ENCODE results near the gene ITGB2.

ITGB2 gene

GRCh38 chr21:44967082-44968047 is 46.7 kb upstream of the ITGB2 start:
- peaks cover 51% of the 10 kb centered on the region; the same call in 1 of the 2 replicates for H3K79me2 ChIP-seq (ENCODE audit: insufficient read depth, low read length)
- peaks cover 8% of the 10 kb centered on the region; the same call in 1 of the 2 replicates for H3K36me3 ChIP-seq (ENCODE audit: insufficient read depth, low read length)
- H3F3A ChIP-seq (ENCODE audit: low read depth), result peaks cover 8% of the 10 kb centered on the region
- peak overlapping the region; percentile 34 for H3K4me3 ChIP-seq (ENCODE audit: low read length, poor library complexity, severe bottlenecking)
- H3K9me2 ChIP-seq (replicated peaks; ENCODE audit: low read depth, low read length), result no peaks in the 10 kb centered on the region
- no peaks in the 10 kb centered on the region for H4K20me1 ChIP-seq (ENCODE audit: insufficient read depth, low read length, poor library complexity, severe bottlenecking)
- no peak overlapping the region for H2AFZ ChIP-seq (ENCODE audit: low read length)
- no peaks in the 10 kb centered on the region for H3K27me3 ChIP-seq (ENCODE audit: insufficient read depth, low read length, poor library complexity, severe bottlenecking)
- H3K9me3 ChIP-seq (ENCODE audit: insufficient read depth, low read depth, low read length), result no peaks in the 10 kb centered on the region
- peaks cover 73% of the 10 kb centered on the region for H3K4me1 ChIP-seq (ENCODE audit: insufficient read depth, low read length, poor library complexity, severe bottlenecking)
- peak overlapping the region; percentile 85 for H3K9ac ChIP-seq (ENCODE audit: low read depth, low read length, poor library complexity, severe bottlenecking)
- H3K4me2 ChIP-seq (ENCODE audit: low read depth, low read length, poor library complexity, severe bottlenecking), result peak overlapping the region; percentile 90
- no peak for TF ChIP-seq EZH2phosphoT487 (IDR thresholded peaks at IDR 0.05; ENCODE audit: borderline replicate concordance)
- TF ChIP-seq, protein P1, sequence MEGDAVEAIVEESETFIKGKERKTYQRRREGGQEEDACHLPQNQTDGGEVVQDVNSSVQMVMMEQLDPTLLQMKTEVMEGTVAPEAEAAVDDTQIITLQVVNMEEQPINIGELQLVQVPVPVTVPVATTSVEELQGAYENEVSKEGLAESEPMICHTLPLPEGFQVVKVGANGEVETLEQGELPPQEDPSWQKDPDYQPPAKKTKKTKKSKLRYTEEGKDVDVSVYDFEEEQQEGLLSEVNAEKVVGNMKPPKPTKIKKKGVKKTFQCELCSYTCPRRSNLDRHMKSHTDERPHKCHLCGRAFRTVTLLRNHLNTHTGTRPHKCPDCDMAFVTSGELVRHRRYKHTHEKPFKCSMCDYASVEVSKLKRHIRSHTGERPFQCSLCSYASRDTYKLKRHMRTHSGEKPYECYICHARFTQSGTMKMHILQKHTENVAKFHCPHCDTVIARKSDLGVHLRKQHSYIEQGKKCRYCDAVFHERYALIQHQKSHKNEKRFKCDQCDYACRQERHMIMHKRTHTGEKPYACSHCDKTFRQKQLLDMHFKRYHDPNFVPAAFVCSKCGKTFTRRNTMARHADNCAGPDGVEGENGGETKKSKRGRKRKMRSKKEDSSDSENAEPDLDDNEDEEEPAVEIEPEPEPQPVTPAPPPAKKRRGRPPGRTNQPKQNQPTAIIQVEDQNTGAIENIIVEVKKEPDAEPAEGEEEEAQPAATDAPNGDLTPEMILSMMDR (conservative IDR thresholded peaks at IDR 0.05; ENCODE audit: low read length), result no peak

- Histone ChIP-seq H3K36me3 (ENCODE audit: insufficient read depth, low read length) (peaks cover 14% of the 10 kb centered on the region; the same call in 1 of the 2 replicates), H4K20me1 (ENCODE audit: insufficient read depth, low read length, poor library complexity, severe bottlenecking) (no peaks in the 10 kb centered on the region), H2AFZ (ENCODE audit: low read length) (no peak overlapping the region), H3K4me3 (ENCODE audit: low read length, poor library complexity, severe bottlenecking) (no peak overlapping the region), H3K9me3 (ENCODE audit: insufficient read depth, low read depth, low read length) (no peaks in the 10 kb centered on the region), H3K79me2 (ENCODE audit: insufficient read depth, low read length) (peaks cover 51% of the 10 kb centered on the region; the same call in 1 of the 2 replicates), H3F3A (ENCODE audit: low read depth) (peaks cover 8% of the 10 kb centered on the region), H3K27me3 (ENCODE audit: insufficient read depth, low read length, poor library complexity, severe bottlenecking) (no peaks in the 10 kb centered on the region), H3K9me2 (replicated peaks; ENCODE audit: low read depth, low read length) (no peaks in the 10 kb centered on the region), H3K4me1 (ENCODE audit: insufficient read depth, low read length, poor library complexity, severe bottlenecking) (peaks cover 64% of the 10 kb centered on the region), H3K9ac (ENCODE audit: low read depth, low read length, poor library complexity, severe bottlenecking) (peak overlapping the region; percentile 85), H3K4me2 (ENCODE audit: low read depth, low read length, poor library complexity, severe bottlenecking) (peak overlapping the region; percentile 90)
- TF ChIP-seq EZH2phosphoT487 (IDR thresholded peaks at IDR 0.05; ENCODE audit: borderline replicate concordance), result no peak
- TF ChIP-seq, protein P1 (conservative IDR thresholded peaks at IDR 0.05; ENCODE audit: low read length), result no peak
Observed at GRCh38 chr21:44966135-44967081, 45.7 kb upstream of the ITGB2 start.

GRCh38 chr21:44965251-44966022 is 44.7 kb upstream of the ITGB2 start:
- H2AFZ ChIP-seq (ENCODE audit: low read length), result no peak overlapping the region
- no peaks in the 10 kb centered on the region for H4K20me1 ChIP-seq (ENCODE audit: insufficient read depth, low read length, poor library complexity, severe bottlenecking)
- peak overlapping the region; percentile 85 for H3K9ac ChIP-seq (ENCODE audit: low read depth, low read length, poor library complexity, severe bottlenecking)
- H3K9me3 ChIP-seq (ENCODE audit: insufficient read depth, low read depth, low read length), result no peaks in the 10 kb centered on the region
- TF ChIP-seq, protein P1 (conservative IDR thresholded peaks at IDR 0.05; ENCODE audit: low read length), result no peak
- TF ChIP-seq EZH2phosphoT487 (IDR thresholded peaks at IDR 0.05; ENCODE audit: borderline replicate concordance), result no peak
- H3K27me3 ChIP-seq (ENCODE audit: insufficient read depth, low read length, poor library complexity, severe bottlenecking), result no peaks in the 10 kb centered on the region
- peaks cover 8% of the 10 kb centered on the region for H3F3A ChIP-seq (ENCODE audit: low read depth)
- H3K36me3 ChIP-seq (ENCODE audit: insufficient read depth, low read length), result peaks cover 24% of the 10 kb centered on the region; the same call in 1 of the 2 replicates
- peak overlapping the region; percentile 60 for H3K4me2 ChIP-seq (ENCODE audit: low read depth, low read length, poor library complexity, severe bottlenecking)
- peaks cover 54% of the 10 kb centered on the region for H3K4me1 ChIP-seq (ENCODE audit: insufficient read depth, low read length, poor library complexity, severe bottlenecking)
- peak overlapping the region; percentile 31 for H3K4me3 ChIP-seq (ENCODE audit: low read length, poor library complexity, severe bottlenecking)
- H3K79me2 ChIP-seq (ENCODE audit: insufficient read depth, low read length), result peaks cover 45% of the 10 kb centered on the region; the same call in 1 of the 2 replicates
- H3K9me2 ChIP-seq (replicated peaks; ENCODE audit: low read depth, low read length), result no peaks in the 10 kb centered on the region

All from Loucy (cell line).